Epithelial cell of esophagus (primary cell): ENCODE measurements around the gene RBM6.

ENCODE experiments used
- DNase-seq: peaks from one replicate; pipeline ENCODE4 v3.0.0; 2010; ENCODE audit warnings: low read depth
- H3K4me3 ChIP-seq: 2 replicates; pipeline ENCODE4 v1.5.1; 2011; ENCODE audit warnings: mild to moderate bottlenecking, low read length, control low read depth
- CTCF ChIP-seq: IDR thresholded peaks from 2 replicates; pipeline ENCODE4 v1.5.1; 2011; ENCODE audit warnings: low read depth, mild to moderate bottlenecking, low read length, control low read depth, inconsistent platforms; ENCODE audit not compliant: insufficient read depth; ENCODE audit errors: missing control alignments

The RBM6 gene

GRCh38 chr3:50102558-50102957 lies 162.6 kb downstream of the RBM6 start:
- no peak for DNase-seq
- no peak for TF ChIP-seq CTCF
- no peak overlapping the region for H3K4me3 ChIP-seq

- no peak for DNase-seq
- H3K4me3 ChIP-seq: no peak overlapping the region
- no peak for TF ChIP-seq CTCF
Observed at GRCh38 chr3:50111757-50112156, 171.8 kb downstream of the RBM6 start.

GRCh38 chr3:50112462-50112861 lies 172.5 kb downstream of the RBM6 start:
- DNase-seq: no peak
- H3K4me3 ChIP-seq: no peak overlapping the region
- no peak for TF ChIP-seq CTCF

- no peak for TF ChIP-seq CTCF
- no peak for DNase-seq
Observed at GRCh38 chr3:50117120-50117519, 177.2 kb downstream of the RBM6 start.

GRCh38 chr3:50118237-50118636 lies 178.3 kb downstream of the RBM6 start:
- H3K4me3 ChIP-seq: no peak overlapping the region
- DNase-seq: no peak
- TF ChIP-seq CTCF: no peak

More at GRCh38 chr3:50117120-50117519, 177.2 kb downstream of the RBM6 start:
- H3K4me3 ChIP-seq: no peak overlapping the region

- no peak overlapping the region for H3K4me3 ChIP-seq
- no peak for DNase-seq
- no peak for TF ChIP-seq CTCF
Observed at GRCh38 chr3:50119786-50120185, 179.8 kb downstream of the RBM6 start.

- no peak for DNase-seq
- no peak for TF ChIP-seq CTCF
- H3K4me3 ChIP-seq: no peak overlapping the region
Observed at GRCh38 chr3:50120364-50121071, 180.6 kb downstream of the RBM6 start.
